ENCODE results near the gene ARRDC1. TPM values are rescaled to one million over a fixed set of nuclear protein-coding genes. Genes with fewer than 3 reads are reported as not detected.

The ARRDC1 gene
- total RNA-seq = 17.2 and 19.4 TPM in 2 replicates

GRCh38 chr9:137605121-137606004 lies at the start of gene ARRDC1:
Gene ARRDC1, plus strand, starts transcription at chr9:137605686. Its CDS starts 32 bp downstream, at chr9:137605718.

DNA sequence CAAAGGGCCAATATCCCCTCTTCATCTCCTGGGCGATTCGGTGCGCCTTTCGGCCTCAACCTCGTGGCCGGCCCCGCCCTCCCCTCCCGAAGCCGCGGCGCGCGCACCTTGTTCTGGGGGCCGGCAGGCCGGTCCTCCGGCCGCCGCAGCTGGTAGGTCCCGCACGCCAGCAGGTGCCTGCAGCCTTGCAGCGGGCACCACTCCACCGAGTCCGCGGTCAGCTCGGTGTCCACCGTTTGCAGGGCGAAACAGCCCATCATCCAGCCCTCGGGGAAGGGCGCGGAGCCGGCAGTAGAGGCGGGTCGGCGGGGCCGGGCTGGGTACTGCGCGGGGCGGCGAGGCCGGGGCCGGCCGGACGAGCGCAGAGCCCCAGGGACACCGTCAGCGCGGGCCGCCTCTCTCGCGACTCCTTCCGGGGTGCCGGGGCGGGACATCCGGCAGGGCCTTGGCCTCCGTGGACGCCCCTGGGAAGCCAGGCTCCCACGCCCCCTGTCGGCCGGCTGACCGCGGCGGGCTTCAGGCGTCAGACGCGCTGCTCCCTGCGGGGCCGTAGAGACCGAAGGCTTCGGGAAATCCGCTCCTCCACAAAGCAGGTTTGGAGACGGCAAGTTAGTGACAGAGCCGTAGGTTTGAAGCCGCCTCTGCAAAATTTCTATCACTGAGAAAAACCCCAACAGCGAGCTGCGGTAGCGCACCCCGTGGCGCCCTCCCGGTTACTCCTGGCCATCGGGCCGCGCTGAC lies 26.8 kb upstream of the ARRDC1 start, which contains the start of gene DPH7:
DPH7 (minus strand) TSS at position 408 of the 741 bp plus-strand sequence; CDS start at position 260, 148 bp downstream.

GRCh38 chr9:137590469-137591383 lies 14.8 kb upstream of the ARRDC1 start, which contains the start of gene ZMYND19:
Gene ZMYND19, minus strand, starts transcription at chr9:137590512. Its CDS starts 249 bp downstream, at chr9:137590263.

DNA sequence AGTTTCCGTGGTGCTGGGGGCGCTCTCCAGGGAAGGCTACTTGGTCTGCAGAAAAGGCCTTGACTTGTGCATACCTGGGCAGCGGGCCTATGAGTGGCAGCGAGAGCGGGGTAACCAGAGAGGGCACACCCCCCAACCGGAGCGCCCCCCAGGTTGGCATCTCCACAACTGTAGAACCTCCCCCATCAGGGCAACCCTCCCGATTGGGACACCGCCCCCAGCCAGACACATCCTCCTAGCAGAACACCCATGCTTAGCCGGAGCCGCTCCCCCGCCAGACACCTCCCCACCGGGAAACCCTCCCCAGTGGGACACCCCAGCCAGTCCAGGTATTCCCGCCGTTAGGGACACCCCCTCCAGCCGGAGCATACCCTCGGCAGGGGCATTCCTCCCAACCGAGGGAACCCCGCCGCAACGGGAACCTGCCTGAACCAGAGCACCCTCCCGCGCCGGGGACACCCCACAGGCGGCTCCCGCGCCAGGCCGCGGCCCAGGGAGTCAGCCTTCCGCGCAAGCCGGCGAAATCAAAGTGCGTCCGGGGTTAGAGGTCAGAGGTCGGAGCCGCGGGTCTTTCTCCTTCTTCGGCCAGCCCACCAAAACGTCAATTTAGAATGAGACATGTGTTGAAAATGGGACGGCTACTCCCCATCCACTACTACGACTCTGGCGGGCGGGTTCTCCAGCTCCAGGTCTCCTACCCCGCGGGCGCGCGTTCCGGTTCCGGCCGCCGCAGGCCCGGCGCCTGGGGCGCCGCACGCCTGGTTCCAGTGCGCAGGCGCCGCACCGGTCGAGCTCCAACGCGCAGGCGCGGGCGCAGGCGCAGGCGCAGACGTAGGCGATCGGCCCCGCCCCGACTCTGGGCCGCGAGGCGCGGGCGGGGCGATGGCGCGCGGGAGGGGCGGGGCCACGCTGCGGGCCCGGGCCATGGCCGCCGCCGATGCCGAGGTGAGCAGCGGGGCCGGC lies 12.9 kb downstream of the ARRDC1 start, which contains the start of gene EHMT1:
EHMT1 (plus strand) TSS at position 901 of the 963 bp plus-strand sequence; CDS start at position 925, 24 bp downstream.

Other genes with a start within 250 kb of the ARRDC1 start
- 7.1 and 8.6 TPM in 2 replicates for gene EXD3, start 182.5 kb upstream of the ARRDC1 start, total RNA-seq
- 0.53 and 0.56 TPM in 2 replicates for gene NOXA1, start 182.3 kb upstream of the ARRDC1 start, total RNA-seq
- gene ENTPD8, start 164.3 kb upstream of the ARRDC1 start, total RNA-seq = under 0.01 and 0.06 TPM in 2 replicates
- 14.3 and 17.3 TPM in 2 replicates for gene NSMF, start 146.4 kb upstream of the ARRDC1 start, total RNA-seq
- gene PNPLA7, start 55.3 kb upstream of the ARRDC1 start, total RNA-seq = 1.3 and 1.7 TPM in 2 replicates
- 52.7 and 67.4 TPM in 2 replicates for gene MRPL41, start 53.8 kb upstream of the ARRDC1 start, total RNA-seq
- 16.4 and 19.4 TPM in 2 replicates for gene DPH7, start 26.8 kb upstream of the ARRDC1 start, total RNA-seq
- 9.9 and 16.8 TPM in 2 replicates for gene ZMYND19, start 15.2 kb upstream of the ARRDC1 start, total RNA-seq
- gene EHMT1, start 13.3 kb downstream of the ARRDC1 start, total RNA-seq = 38.0 and 43.9 TPM in 2 replicates